Measurements from ENCODE around the gene MYO16.

DNA sequence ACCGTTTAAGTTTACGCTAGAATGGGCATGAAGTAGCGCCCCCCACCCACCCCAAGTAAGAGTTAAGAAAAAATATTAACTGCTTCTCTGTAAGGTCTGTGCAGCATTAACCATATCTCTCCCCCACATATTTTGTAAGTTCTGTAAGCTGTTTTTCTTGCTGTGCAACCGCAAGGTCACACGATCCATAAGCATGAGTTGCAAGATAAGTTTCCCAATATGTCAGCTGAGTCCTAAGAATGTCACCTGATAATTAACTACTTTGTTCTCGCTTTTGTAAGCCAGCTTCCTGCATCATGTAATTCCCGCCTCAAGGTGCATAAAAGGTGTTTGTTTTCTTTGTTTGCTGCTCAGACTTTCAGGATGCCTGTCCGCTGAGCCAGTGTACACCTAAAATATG lies 187.0 kb downstream of the MYO16 start:
- TF ChIP-seq, protein P1, sequence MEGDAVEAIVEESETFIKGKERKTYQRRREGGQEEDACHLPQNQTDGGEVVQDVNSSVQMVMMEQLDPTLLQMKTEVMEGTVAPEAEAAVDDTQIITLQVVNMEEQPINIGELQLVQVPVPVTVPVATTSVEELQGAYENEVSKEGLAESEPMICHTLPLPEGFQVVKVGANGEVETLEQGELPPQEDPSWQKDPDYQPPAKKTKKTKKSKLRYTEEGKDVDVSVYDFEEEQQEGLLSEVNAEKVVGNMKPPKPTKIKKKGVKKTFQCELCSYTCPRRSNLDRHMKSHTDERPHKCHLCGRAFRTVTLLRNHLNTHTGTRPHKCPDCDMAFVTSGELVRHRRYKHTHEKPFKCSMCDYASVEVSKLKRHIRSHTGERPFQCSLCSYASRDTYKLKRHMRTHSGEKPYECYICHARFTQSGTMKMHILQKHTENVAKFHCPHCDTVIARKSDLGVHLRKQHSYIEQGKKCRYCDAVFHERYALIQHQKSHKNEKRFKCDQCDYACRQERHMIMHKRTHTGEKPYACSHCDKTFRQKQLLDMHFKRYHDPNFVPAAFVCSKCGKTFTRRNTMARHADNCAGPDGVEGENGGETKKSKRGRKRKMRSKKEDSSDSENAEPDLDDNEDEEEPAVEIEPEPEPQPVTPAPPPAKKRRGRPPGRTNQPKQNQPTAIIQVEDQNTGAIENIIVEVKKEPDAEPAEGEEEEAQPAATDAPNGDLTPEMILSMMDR (IDR thresholded peaks at IDR 0.05; ENCODE audit: poor library complexity, severe bottlenecking): no peak
- no peak for TF ChIP-seq REST (IDR thresholded peaks at IDR 0.05; ENCODE audit: borderline replicate concordance)

Data from neural cell (in vitro differentiated cells).